K562 (cell line): ENCODE results near the gene ARHGAP12. TPM values are rescaled to one million over a fixed set of nuclear protein-coding genes. Genes with fewer than 3 reads are reported as not detected.
A peak's percentile ranks its signal among the peaks of the same experiment; 100 is the strongest.

ENCODE experiments used
- ARNT ChIP-seq, 2 experiments: fragments of 450-650 bp; IDR thresholded peaks; 2 replicates each; pipeline ENCODE4 v1.6.1; 2016; ENCODE audit warnings: mild to moderate bottlenecking in 1 of 2
- BCOR ChIP-seq: fragments of 450-650 bp; IDR thresholded peaks from 2 replicates; pipeline ENCODE4 v1.6.1; 2016
- HNRNPK ChIP-seq: fragments of 200-400 bp; formaldehyde crosslinking; IDR thresholded peaks from one replicate; pipeline ENCODE4 v1.6.1; 2018; ENCODE audit warnings: mild to moderate bottlenecking, low read depth, low read length; ENCODE audit not compliant: poor library complexity, severe bottlenecking
- KAT8 ChIP-seq: fragments of 450-650 bp; IDR thresholded peaks from 2 replicates; pipeline ENCODE4 v1.6.1; 2016; ENCODE audit warnings: low read depth, mild to moderate bottlenecking
- MIER1 ChIP-seq: fragments of 450-650 bp; IDR thresholded peaks from 2 replicates; pipeline ENCODE4 v1.6.1; 2016; ENCODE audit warnings: antibody characterized with exemption, mild to moderate bottlenecking, low read depth
- MTF1 ChIP-seq: fragments of 250-450 bp; sonication (Bioruptor Pico); IDR thresholded peaks from 2 replicates; pipeline ENCODE4 v1.9.0; 2021; ENCODE audit warnings: moderate library complexity, mild to moderate bottlenecking, inconsistent platforms, borderline replicate concordance
- MXI1 ChIP-seq: IDR thresholded peaks from 2 replicates; pipeline ENCODE4 v1.6.1; 2011; ENCODE audit warnings: low read depth, mild to moderate bottlenecking, improper control_type of control experiment, low read length
- NFE2L1 ChIP-seq: fragments of 450-650 bp; IDR thresholded peaks from 2 replicates; pipeline ENCODE4 v1.6.1; 2016; ENCODE audit warnings: missing genetic modification characterization, low read depth, mild to moderate bottlenecking, missing compliant biosample characterization, moderate library complexity, borderline replicate concordance
- SMARCE1 ChIP-seq: fragments of 450-650 bp; IDR thresholded peaks from 2 replicates; pipeline ENCODE4 v1.7.1; 2016; ENCODE audit warnings: mild to moderate bottlenecking
- YBX1 ChIP-seq: fragments of 450-650 bp; IDR thresholded peaks from 2 replicates; pipeline ENCODE4 v1.7.1; 2016; ENCODE audit warnings: mild to moderate bottlenecking
- ZNF217 ChIP-seq: sonication (generic); formaldehyde crosslinking; IDR thresholded peaks from 2 replicates; pipeline ENCODE4 v1.8.0; 2022; ENCODE audit warnings: mild to moderate bottlenecking, missing genetic modification reagents
- ZNF274 ChIP-seq: IDR thresholded peaks from 2 replicates; pipeline ENCODE4 v1.6.1; 2011; ENCODE audit warnings: low read depth, mild to moderate bottlenecking, low read length, moderate library complexity, borderline replicate concordance
- polyA plus RNA-seq, 8 experiments: library from polyadenylated mRNA; depleted of rRNA in 4 of 8; stranded (reverse) in 5 of 8; unstranded in 3 of 8; fragments of >200 nt; fragmentation: Nextera tagmentation in 2 of 8; fragmentation: Illumina TruSeq in 1 of 8; extraction: Ambion mirVana in 2 of 8; extraction: Trizol in 1 of 8; gene quantifications; 2 replicates each; pipeline versions ENCODE4 v1.2.1 to v1.2.3, GENCODE V29; 2011 to 2014; ENCODE audit warnings: inconsistent platforms in 1 of 8, missing spikeins in 1 of 8
- total RNA-seq, 7 experiments: library from RNA; depleted of rRNA in 6 of 7; stranded (reverse); fragments of >200 nt in 6 of 7; fragmentation: Illumina TruSeq in 2 of 7; extraction: Trizol in 2 of 7; gene quantifications; 2 replicates each; pipeline versions ENCODE4 v1.2.1 to v1.2.3, GENCODE V29; 2011 to 2021; ENCODE audit warnings: low replicate concordance in 1 of 7
- TF ChIP-seq, protein P1 (sequence below): fragments of 150-350 bp; conservative IDR thresholded peaks from 2 replicates; pipeline ENCODE4 v1.6.1; 2014; ENCODE audit warnings: low read length
- TF ChIP-seq, protein P2 (sequence below), 2 experiments: IDR thresholded peaks in 1 of 2; conservative IDR thresholded peaks in 1 of 2; 2 replicates each; pipeline ENCODE4 v1.6.1; 2016; ENCODE audit warnings: low read depth in 2 of 2, mild to moderate bottlenecking in 1 of 2, missing compliant biosample characterization in 1 of 2, missing genetic modification characterization in 1 of 2, moderate library complexity in 1 of 2

ARHGAP12 gene
- total and polyA plus RNA-seq, 9 of the 15 experiments (the other 6 are each of a cell fraction or from before 2014, with no cell fraction given) = 4.4 to 18.7 (median 10.1) TPM

DNA sequence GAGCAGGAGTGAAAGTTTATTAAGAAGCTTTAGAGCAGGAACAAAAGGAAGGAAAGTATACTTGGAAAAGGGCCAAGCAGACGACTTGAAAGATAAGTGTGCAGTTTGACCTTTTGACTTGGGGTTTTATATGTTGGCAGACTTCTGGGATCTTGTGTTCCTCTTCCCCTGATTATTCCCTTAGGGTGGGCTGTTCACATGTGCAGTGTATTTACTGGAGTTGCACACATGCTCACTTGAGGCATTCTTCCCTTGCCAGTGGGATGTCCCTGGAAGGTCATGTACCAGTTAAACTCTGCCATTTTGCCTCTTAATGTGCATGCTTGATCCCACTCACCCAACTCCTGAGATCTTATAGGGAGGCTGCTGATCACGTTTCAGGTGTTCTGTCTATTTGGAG is 23.4 kb upstream of the ARHGAP12 start (continued):
- no peak for TF ChIP-seq HNRNPK
- no peak for TF ChIP-seq YBX1
- TF ChIP-seq MXI1 = no peak
- no peak for TF ChIP-seq MIER1
- no peak for TF ChIP-seq ZNF274
- no peak for TF ChIP-seq MTF1 (CRISPR knock-in tag)
- no peak for TF ChIP-seq NFE2L1 (tag)
- TF ChIP-seq, protein P1, sequence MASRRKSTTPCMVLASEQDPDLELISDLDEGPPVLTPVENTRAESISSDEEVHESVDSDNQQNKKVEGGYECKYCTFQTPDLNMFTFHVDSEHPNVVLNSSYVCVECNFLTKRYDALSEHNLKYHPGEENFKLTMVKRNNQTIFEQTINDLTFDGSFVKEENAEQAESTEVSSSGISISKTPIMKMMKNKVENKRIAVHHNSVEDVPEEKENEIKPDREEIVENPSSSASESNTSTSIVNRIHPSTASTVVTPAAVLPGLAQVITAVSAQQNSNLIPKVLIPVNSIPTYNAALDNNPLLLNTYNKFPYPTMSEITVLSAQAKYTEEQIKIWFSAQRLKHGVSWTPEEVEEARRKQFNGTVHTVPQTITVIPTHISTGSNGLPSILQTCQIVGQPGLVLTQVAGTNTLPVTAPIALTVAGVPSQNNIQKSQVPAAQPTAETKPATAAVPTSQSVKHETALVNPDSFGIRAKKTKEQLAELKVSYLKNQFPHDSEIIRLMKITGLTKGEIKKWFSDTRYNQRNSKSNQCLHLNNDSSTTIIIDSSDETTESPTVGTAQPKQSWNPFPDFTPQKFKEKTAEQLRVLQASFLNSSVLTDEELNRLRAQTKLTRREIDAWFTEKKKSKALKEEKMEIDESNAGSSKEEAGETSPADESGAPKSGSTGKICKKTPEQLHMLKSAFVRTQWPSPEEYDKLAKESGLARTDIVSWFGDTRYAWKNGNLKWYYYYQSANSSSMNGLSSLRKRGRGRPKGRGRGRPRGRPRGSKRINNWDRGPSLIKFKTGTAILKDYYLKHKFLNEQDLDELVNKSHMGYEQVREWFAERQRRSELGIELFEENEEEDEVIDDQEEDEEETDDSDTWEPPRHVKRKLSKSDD = no peak
- no peak for TF ChIP-seq ZNF217 (CRISPR knock-in tag)
- no peak for TF ChIP-seq BCOR
- peak; percentile 31 to 69; a peak in 2 of 4 replicates for TF ChIP-seq ARNT (IDR thresholded peaks at IDR 0.05)
- TF ChIP-seq SMARCE1 = peak; percentile 95
- no peak for TF ChIP-seq KAT8
- TF ChIP-seq, protein P2, sequence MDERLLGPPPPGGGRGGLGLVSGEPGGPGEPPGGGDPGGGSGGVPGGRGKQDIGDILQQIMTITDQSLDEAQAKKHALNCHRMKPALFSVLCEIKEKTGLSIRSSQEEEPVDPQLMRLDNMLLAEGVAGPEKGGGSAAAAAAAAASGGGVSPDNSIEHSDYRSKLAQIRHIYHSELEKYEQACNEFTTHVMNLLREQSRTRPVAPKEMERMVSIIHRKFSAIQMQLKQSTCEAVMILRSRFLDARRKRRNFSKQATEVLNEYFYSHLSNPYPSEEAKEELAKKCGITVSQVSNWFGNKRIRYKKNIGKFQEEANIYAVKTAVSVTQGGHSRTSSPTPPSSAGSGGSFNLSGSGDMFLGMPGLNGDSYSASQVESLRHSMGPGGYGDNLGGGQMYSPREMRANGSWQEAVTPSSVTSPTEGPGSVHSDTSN (CRISPR knock-in tag; IDR thresholded peaks at IDR 0.05; ENCODE audit: low read depth) = no peak
- TF ChIP-seq, protein P2 (tag; conservative IDR thresholded peaks at IDR 0.05; ENCODE audit: low read depth) = 0 out of 2 replicates have a peak, but pooled peaks have one; percentile 34
